H1 (cell line): Measurements from ENCODE around the gene XPOT. TPM values are rescaled to one million over a fixed set of nuclear protein-coding genes. Genes with fewer than 3 reads are reported as not detected.
"Not testable (repeated sequence)": the region's sequence is repeated elsewhere in the genome, so short reads cannot be mapped to it uniquely, and the experiment has no call there.

Experiments
- CTCF ChIA-PET: fragments of 300-600 bp; sonication (Branson Sonifier 250); formaldehyde crosslinking; loops from one replicate; lab custom pipeline; 2021; ENCODE audit not compliant: partially characterized antibody; lab: Charles Lee
- POLR2A ChIA-PET: fragments of 300-600 bp; sonication (Branson Sonifier 250); formaldehyde crosslinking; loops from one replicate; lab custom pipeline; 2021; ENCODE audit warnings: inconsistent platforms; ENCODE audit not compliant: partially characterized antibody; lab: Charles Lee
- DNase-seq, 2 experiments: peaks; one replicate each; pipeline versions ENCODE4 v3.0.0 to v3.0.0-alpha.2; 2010 to 2022; ENCODE audit warnings: low spot score in 2 of 2, low read depth in 1 of 2, mixed read lengths in 1 of 2
- FAIRE-seq: peaks from 2 replicates; lab custom pipeline; 2011; peaks lifted over from hg19 to GRCh38; lab: Jason Lieb, UNC
- H2AFZ ChIP-seq: 2 replicates; pipeline ENCODE4 v1.8.1; 2012; ENCODE audit warnings: low read length, inconsistent platforms
- H2AK5ac ChIP-seq: 2 replicates; pipeline ENCODE4 v1.6.1; 2013; ENCODE audit warnings: low read depth, low read length
- H2BK120ac ChIP-seq: replicated peaks from 2 replicates; pipeline ENCODE3; 2013; ENCODE audit warnings: low read depth, low read length, inconsistent platforms
- H2BK12ac ChIP-seq: 2 replicates; pipeline ENCODE4 v1.6.1; 2013; ENCODE audit warnings: low read depth, low read length
- H2BK15ac ChIP-seq: 2 replicates; pipeline ENCODE4 v1.6.1; 2013; ENCODE audit warnings: low read length
- H2BK20ac ChIP-seq: 2 replicates; pipeline ENCODE4 v1.6.1; 2013; ENCODE audit warnings: low read length
- H2BK5ac ChIP-seq: 2 replicates; pipeline ENCODE4 v1.6.1; 2013; ENCODE audit warnings: low read depth, low read length
- H3K14ac ChIP-seq: 2 replicates; pipeline ENCODE4 v1.6.1; 2013; ENCODE audit warnings: inconsistent platforms; ENCODE audit not compliant: insufficient read length
- H3K18ac ChIP-seq: 2 replicates; pipeline ENCODE4 v1.6.1; 2013; ENCODE audit warnings: low read length; ENCODE audit errors: extremely low read depth
- H3K23ac ChIP-seq: 2 replicates; pipeline ENCODE4 v1.6.1; 2013; ENCODE audit warnings: inconsistent platforms; ENCODE audit not compliant: insufficient read length
- H3K23me2 ChIP-seq: 2 replicates; pipeline ENCODE4 v1.6.1; 2013; ENCODE audit warnings: low read depth, low read length
- H3K27ac ChIP-seq: 2 replicates; pipeline ENCODE4 v1.6.1; 2011; ENCODE audit warnings: low read depth, low read length, inconsistent platforms
- H3K27me3 ChIP-seq, 4 experiments: replicated peaks in 1 of 4; 1 replicate in 1 of 4; 2 replicates in 3 of 4; pipeline versions ENCODE4 v1.6.1 to v1.8.1; 2011 to 2013; ENCODE audit warnings: low read length in 3 of 4, mild to moderate bottlenecking in 3 of 4, inconsistent platforms in 2 of 4, mixed read lengths in 2 of 4, moderate library complexity in 1 of 4; ENCODE audit not compliant: control insufficient read depth in 3 of 4, insufficient read depth in 3 of 4; ENCODE audit errors: extremely low read depth in 1 of 4
- H3K36me3 ChIP-seq, 4 experiments: 2 replicates each; pipeline versions ENCODE4 v1.6.1 to v1.8.1; 2011 to 2013; ENCODE audit warnings: mild to moderate bottlenecking in 4 of 4, low read length in 3 of 4, moderate library complexity in 2 of 4, control low read depth in 1 of 4, inconsistent platforms in 1 of 4; ENCODE audit not compliant: insufficient read depth in 4 of 4, control insufficient read depth in 2 of 4
- H3K4ac ChIP-seq: replicated peaks from 2 replicates; pipeline ENCODE3; 2013; ENCODE audit warnings: low read length, low read depth, mixed read lengths, inconsistent platforms; ENCODE audit not compliant: insufficient read length
- H3K4me1 ChIP-seq, 4 experiments: replicated peaks in 1 of 4; 1 replicate in 1 of 4; 2 replicates in 3 of 4; pipeline versions ENCODE4 v1.6.1 to v1.8.1; 2011 to 2013; ENCODE audit warnings: low read length in 3 of 4, inconsistent platforms in 2 of 4, mixed read lengths in 1 of 4; ENCODE audit not compliant: insufficient read depth in 4 of 4, control insufficient read depth in 3 of 4
- H3K4me2 ChIP-seq, 2 experiments: 2 replicates each; pipeline versions ENCODE4 v1.6.1 to v1.8.1; 2011 to 2013; ENCODE audit warnings: low read depth in 2 of 2, low read length in 2 of 2, control low read depth in 1 of 2, inconsistent platforms in 1 of 2, mild to moderate bottlenecking in 1 of 2; ENCODE audit not compliant: insufficient read depth in 1 of 2
- H3K4me3 ChIP-seq, 4 experiments: fragments of 200-600, 300-600 bp in 1 of 4; sonication (generic), shearing (Covaris generic), sonication (Bioruptor Twin) in 1 of 4; 2 replicates each; pipeline versions ENCODE4 v1.5.1 to v1.8.1; 2011 to 2016; ENCODE audit warnings: low read length in 4 of 4, low read depth in 3 of 4, control low read depth in 2 of 4, inconsistent platforms in 2 of 4, mild to moderate bottlenecking in 2 of 4, mixed read lengths in 1 of 4, moderate library complexity in 1 of 4; ENCODE audit not compliant: insufficient read depth in 2 of 4; ENCODE audit errors: extremely low read depth in 1 of 4
- H3K56ac ChIP-seq: replicated peaks from 2 replicates; pipeline ENCODE3; 2013; ENCODE audit warnings: low read depth, mild to moderate bottlenecking, mixed read lengths, low read length, inconsistent platforms; ENCODE audit not compliant: insufficient read length
- H3K79me1 ChIP-seq: 2 replicates; pipeline ENCODE4 v1.6.1; 2013; ENCODE audit warnings: low read depth, low read length, control low read depth
- H3K79me2 ChIP-seq, 2 experiments: 2 replicates each; pipeline versions ENCODE4 v1.6.1 to v1.8.1; 2012 to 2013; ENCODE audit warnings: low read length in 2 of 2, mild to moderate bottlenecking in 2 of 2, inconsistent platforms in 1 of 2; ENCODE audit not compliant: insufficient read depth in 2 of 2, control insufficient read depth in 1 of 2
- H3K9ac ChIP-seq, 4 experiments: replicated peaks in 1 of 4; 1 replicate in 1 of 4; 2 replicates in 3 of 4; pipeline versions ENCODE4 v1.6.1 to v1.8.1; 2011 to 2013; ENCODE audit warnings: low read depth in 3 of 4, low read length in 3 of 4, control low read depth in 2 of 4, mild to moderate bottlenecking in 2 of 4, moderate library complexity in 2 of 4, inconsistent platforms in 1 of 4; ENCODE audit errors: extremely low read depth in 1 of 4
- H3K9me3 ChIP-seq, 2 experiments: 2 replicates each; pipeline versions ENCODE4 v1.6.1 to v1.8.1; 2012 to 2013; ENCODE audit warnings: mild to moderate bottlenecking in 2 of 2, moderate library complexity in 2 of 2, control low read depth in 1 of 2, inconsistent platforms in 1 of 2, low read depth in 1 of 2, low read length in 1 of 2, mixed read lengths in 1 of 2; ENCODE audit not compliant: insufficient read depth in 2 of 2
- H4K20me1 ChIP-seq, 2 experiments: replicated peaks in 1 of 2; 2 replicates each; pipeline versions ENCODE3 to v1.8.1; 2011 to 2013; ENCODE audit warnings: inconsistent platforms in 2 of 2, low read length in 2 of 2, mild to moderate bottlenecking in 1 of 2; ENCODE audit not compliant: insufficient read depth in 2 of 2, control insufficient read depth in 1 of 2
- H4K5ac ChIP-seq: 2 replicates; pipeline ENCODE4 v1.6.1; 2013; ENCODE audit warnings: low read length, low read depth, mixed read lengths, inconsistent platforms; ENCODE audit not compliant: insufficient read length
- H4K8ac ChIP-seq: 2 replicates; pipeline ENCODE4 v1.8.0; 2013; ENCODE audit warnings: mild to moderate bottlenecking, moderate library complexity, low read length, inconsistent platforms; ENCODE audit not compliant: insufficient read depth; ENCODE audit errors: extremely low read depth
- H4K91ac ChIP-seq: replicated peaks from 2 replicates; pipeline ENCODE3; 2013; ENCODE audit warnings: low read length, mixed read lengths, inconsistent platforms; ENCODE audit not compliant: insufficient read length
- WGBS, 2 experiments: shearing (Covaris generic) in 1 of 2; methylation state at CpG; one replicate each; pipeline versions ENCODE4 v1.1.6 to v1.1.7; 2013 to 2015; ENCODE audit warnings: low lambda C conversion rate in 2 of 2, mixed read lengths in 2 of 2, inconsistent platforms in 1 of 2, low coverage in 1 of 2, missing lambda C conversion rate in 1 of 2; ENCODE audit not compliant: insufficient replicate concordance in 2 of 2, insufficient coverage in 1 of 2, insufficient read length in 1 of 2; ENCODE audit errors: extremely low coverage in 1 of 2, missing lambda C conversion rate in 1 of 2; 5-methylcytosine and 5-hydroxymethylcytosine counted together
- polyA plus RNA-seq, 7 experiments: library from polyadenylated mRNA; depleted of rRNA in 3 of 7; stranded (reverse) in 5 of 7; unstranded in 2 of 7; fragments of >200 nt in 5 of 7; fragments of 200-250 nt in 2 of 7; gene quantifications; 1 replicate in 5 of 7; 2 replicates in 1 of 7; 4 replicates in 1 of 7; pipeline versions ENCODE4 v1.2.1 to v1.2.3, GENCODE V29; 2011 to 2013; ENCODE audit warnings: missing spikeins in 2 of 7, mixed read lengths in 2 of 7
- total RNA-seq: library from RNA; stranded (reverse); fragmentation: NEBNext Ultra II Directional; extraction: Animal tissue kit (Norgen Biotek cat#: 25700); gene quantifications from 2 replicates; pipeline ENCODE4 v1.2.1, GENCODE V29; 2021

The XPOT gene
- total and polyA plus RNA-seq, 2 of the 8 experiments (the other 6 are each of a cell fraction or from before 2014, with no cell fraction given): 38.8 to 176 TPM

- H2BK12ac ChIP-seq, H3K56ac ChIP-seq, FAIRE-seq, H3K9ac ChIP-seq, H3K4me3 ChIP-seq, H3K27ac ChIP-seq, H3K9me3 ChIP-seq, H2BK5ac ChIP-seq, H3K4me2 ChIP-seq, DNase-seq, H3K23me2 ChIP-seq, CTCF ChIA-PET, H3K14ac ChIP-seq, H3K27me3 ChIP-seq, H4K20me1 ChIP-seq, H3K23ac ChIP-seq, H3K18ac ChIP-seq, H3K4me1 ChIP-seq, H2BK15ac ChIP-seq, H3K79me2 ChIP-seq, H2AFZ ChIP-seq, H3K79me1 ChIP-seq, H4K91ac ChIP-seq, H3K4ac ChIP-seq, H4K8ac ChIP-seq, H4K5ac ChIP-seq, H2BK20ac ChIP-seq, H3K36me3 ChIP-seq, H2AK5ac ChIP-seq, H2BK120ac ChIP-seq: not testable (repeated sequence)
- WGBS, 2 experiments: 94% methylated on average over 3 of the region's 3 CpGs; no CpG with 5 or more reads in 1 of the 2 experiments
- POLR2A ChIA-PET: interaction anchor here (2.0 kb wide), 1 partner anchor 29 kb away, joined by 5 read pairs; no protein-coding TSS in a partner anchor
These were observed 43.0 kb upstream of the XPOT start for GRCh38 chr12:64361173-64361572.
